B cell (primary cell): Measurements from ENCODE around the gene CDC73. TPM values are rescaled to one million over a fixed set of nuclear protein-coding genes. Genes with fewer than 3 reads are reported as not detected.

Source experiments
- ATAC-seq: fragments of 200-7000 bp; cut with Tn5 transposase; one replicate; pipeline ENCODE4 v1.10.0; 2021; ENCODE audit warnings: low read depth, mild to moderate bottlenecking, moderate number of reproducible peaks, moderate library complexity
- CTCF ChIA-PET: fragments of 350-600 bp; sonication (Branson Sonifier 250); formaldehyde crosslinking; loops from one replicate; lab custom pipeline; 2021; ENCODE audit warnings: antibody characterized with exemption, inconsistent platforms; lab: Charles Lee
- POLR2A ChIA-PET: fragments of 350-600 bp; sonication (Branson Sonifier 250); formaldehyde crosslinking; loops from one replicate; lab custom pipeline; 2021; ENCODE audit warnings: antibody characterized with exemption; lab: Charles Lee
- DNase-seq: peaks from one replicate; pipeline ENCODE4 v3.0.0; 2013
- H2AFZ ChIP-seq: 2 replicates; pipeline ENCODE4 v1.6.1; 2012; ENCODE audit warnings: mild to moderate bottlenecking, low read depth, low read length; ENCODE audit not compliant: insufficient read depth, poor library complexity, severe bottlenecking
- H3K27ac ChIP-seq, 2 donors: 1 replicate in 1 of 2; 2 replicates in 1 of 2; pipeline ENCODE4 v1.5.1; 2012 to 2013; ENCODE audit warnings: low read length in 2 of 2, mild to moderate bottlenecking in 2 of 2, moderate library complexity in 1 of 2
- H3K27me3 ChIP-seq, 4 experiments: fragments of 200-600 bp in 1 of 4; sonication (generic) in 1 of 4; replicated peaks in 1 of 4; 1 replicate in 2 of 4; 2 replicates in 2 of 4; pipeline versions ENCODE4 v1.6.1 to v1.7.0; 2013 to 2016; ENCODE audit warnings: low read length in 3 of 4, mild to moderate bottlenecking in 2 of 4, mixed read lengths in 1 of 4, moderate library complexity in 1 of 4; ENCODE audit not compliant: insufficient read depth in 4 of 4, control insufficient read depth in 3 of 4; ENCODE audit errors: control extremely low read depth in 1 of 4
- H3K36me3 ChIP-seq, 2 experiments: replicated peaks in 1 of 2; 1 replicate in 1 of 2; 2 replicates in 1 of 2; pipeline versions ENCODE4 v1.6.1 to v1.7.1; 2013; ENCODE audit warnings: low read length in 1 of 2; ENCODE audit not compliant: insufficient read depth in 2 of 2, control insufficient read depth in 1 of 2; ENCODE audit errors: control extremely low read depth in 1 of 2, extremely low read depth in 1 of 2
- H3K4me1 ChIP-seq, 2 donors: fragments of 200-600 bp in 1 of 2; sonication (generic) in 1 of 2; 1 replicate in 1 of 2; 2 replicates in 1 of 2; pipeline versions ENCODE4 v1.5.1 to v1.6.1; 2013 to 2017; ENCODE audit warnings: low read length in 2 of 2; ENCODE audit not compliant: control insufficient read depth in 2 of 2, insufficient read depth in 2 of 2
- H3K4me2 ChIP-seq: replicated peaks from 2 replicates; pipeline ENCODE3; 2012; ENCODE audit warnings: mild to moderate bottlenecking, low read depth, low read length; ENCODE audit not compliant: poor library complexity, severe bottlenecking
- H3K4me3 ChIP-seq, 5 experiments: fragments of 200-600 bp in 1 of 5; sonication (generic) in 1 of 5; 1 replicate in 3 of 5; 2 replicates in 2 of 5; pipeline versions ENCODE4 v1.5.1 to v1.7.0; 2011 to 2016; ENCODE audit warnings: low read length in 4 of 5, mild to moderate bottlenecking in 4 of 5, low read depth in 2 of 5, control low read depth in 1 of 5, moderate library complexity in 1 of 5; ENCODE audit not compliant: insufficient read depth in 1 of 5; ENCODE audit errors: control extremely low read depth in 1 of 5, extremely low read depth in 1 of 5
- H3K79me2 ChIP-seq: fragments of 200-600 bp; sonication (generic); one replicate; pipeline ENCODE4 v1.6.0; 2016; ENCODE audit warnings: low read length; ENCODE audit not compliant: control insufficient read depth, insufficient read depth
- H3K9ac ChIP-seq: fragments of 200-600 bp; sonication (generic); 2 replicates; pipeline ENCODE4 v1.6.1; 2017; ENCODE audit warnings: mild to moderate bottlenecking, low read length, moderate library complexity
- H3K9me3 ChIP-seq, 3 donors: one replicate each; pipeline versions ENCODE4 v1.6.1 to v1.7.1; 2013; ENCODE audit warnings: low read length in 2 of 3; ENCODE audit not compliant: control insufficient read depth in 2 of 3, insufficient read depth in 1 of 3; ENCODE audit errors: control extremely low read depth in 1 of 3
- H4K20me1 ChIP-seq: 2 replicates; pipeline ENCODE4 v1.6.0; 2012; ENCODE audit warnings: mild to moderate bottlenecking, low read length; ENCODE audit not compliant: insufficient read depth, control insufficient read depth, poor library complexity, severe bottlenecking
- H3K27ac Mint-ChIP-seq: one replicate; pipeline ENCODE4 v1.8.0; 2021; ENCODE audit warnings: mixed read lengths
- H3K27me3 Mint-ChIP-seq: one replicate; pipeline ENCODE4 v1.8.0; 2021; ENCODE audit warnings: mixed read lengths
- H3K4me1 Mint-ChIP-seq: one replicate; pipeline ENCODE4 v1.8.0; 2021; ENCODE audit warnings: mixed read lengths
- H3K4me3 Mint-ChIP-seq: one replicate; pipeline ENCODE4 v1.8.0; 2021; ENCODE audit warnings: mixed read lengths
- H3K9me3 Mint-ChIP-seq: one replicate; pipeline ENCODE4 v1.8.0; 2022; ENCODE audit warnings: mixed read lengths; ENCODE audit not compliant: insufficient read depth
- CTCF ChIP-seq: fragments of 200-600 bp; IDR thresholded peaks from one replicate; pipeline ENCODE4 v1.8.0; 2022; ENCODE audit warnings: antibody characterized with exemption, mild to moderate bottlenecking
- EZH2 ChIP-seq: IDR thresholded peaks from 2 replicates; pipeline ENCODE4 v1.6.1; 2012; ENCODE audit warnings: borderline replicate concordance, low read depth, mild to moderate bottlenecking, moderate library complexity, low read length; ENCODE audit not compliant: insufficient read depth, poor library complexity, severe bottlenecking
- WGBS: methylation state at CpG from one replicate; pipeline ENCODE4 v1.1.5; 2013; ENCODE audit warnings: missing lambda C conversion rate; ENCODE audit not compliant: insufficient coverage; 5-methylcytosine and 5-hydroxymethylcytosine counted together
- intact Hi-C: fragments of 100-400 bp; cut with micrococcal nuclease; formaldehyde crosslinking; loops from one replicate; pipeline ENCODE4 v1.10.0; 2022
- polyA plus RNA-seq: library from polyadenylated mRNA; depleted of rRNA; stranded (reverse); fragments of >200 nt; gene quantifications from 2 replicates; pipeline ENCODE4 v1.2.3, GENCODE V29; 2012
- total RNA-seq, 2 donors: library from RNA; stranded (reverse); fragments of 120-200 nt in 1 of 2; gene quantifications; 1 replicate in 1 of 2; 2 replicates in 1 of 2; pipeline versions ENCODE4 v1.2.3 to v1.2.4, GENCODE V29; 2013 to 2022

CDC73 gene
- total and polyA plus RNA-seq, 2 donors (not counting 1 experiment from before 2014, with no cell fraction given), result 6.1 to 71.7 TPM

DNA sequence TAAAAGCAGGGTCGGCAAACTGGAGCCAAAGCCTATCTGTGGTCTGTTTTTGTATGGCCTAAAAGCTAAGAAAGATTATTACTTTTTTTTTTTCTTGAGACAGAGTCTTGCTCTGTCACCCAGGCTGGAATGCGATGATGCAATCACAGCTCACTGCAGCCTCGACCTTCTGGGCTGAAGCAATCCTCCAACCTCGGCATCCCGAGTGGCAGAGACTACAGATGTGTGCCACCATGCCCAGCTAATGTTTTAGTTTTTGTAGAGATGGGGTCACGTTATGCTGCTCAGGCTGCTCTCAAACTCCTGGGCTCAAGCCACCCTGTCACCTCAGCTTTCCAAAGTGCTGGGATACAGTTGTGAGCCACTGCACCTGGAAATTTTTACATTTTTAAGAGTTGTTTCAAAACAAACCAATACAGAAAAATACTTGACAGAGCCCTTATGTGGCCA lies 10.2 kb upstream of the CDC73 start:
- Mint-ChIP-seq H3K4me3 (no peak overlapping the region), H3K4me1 (no peaks in the 10 kb centered on the region), H3K27ac (no peak overlapping the region), H3K27me3 (no peaks in the 10 kb centered on the region), H3K9me3 (no peaks in the 10 kb centered on the region)
- no peak for ATAC-seq
- no peaks in the 10 kb centered on the region for H3K36me3 ChIP-seq
- H3K9ac ChIP-seq, result no peak overlapping the region
- no peaks in the 10 kb centered on the region for H4K20me1 ChIP-seq
- intact Hi-C loops, result no loop called here
- no peak overlapping the region for H3K4me2 ChIP-seq
- ChIA-PET CTCF (interaction anchor here (1.1 kb wide), 1 partner anchor 29 kb away, joined by 3 read pairs; no protein-coding TSS in a partner anchor), POLR2A (no interaction called here)
- TF ChIP-seq EZH2 (no peak), CTCF (no peak)
- no peaks in the 10 kb centered on the region for H3K27me3 ChIP-seq
- no peaks in the 10 kb centered on the region for H3K4me1 ChIP-seq
- no peak overlapping the region for H3K4me3 ChIP-seq
- DNase-seq, result no peak
- no peak overlapping the region for H2AFZ ChIP-seq
- no peak overlapping the region for H3K27ac ChIP-seq
- no peaks in the 10 kb centered on the region for H3K9me3 ChIP-seq
- WGBS, result 96% methylated on average over 4 of the region's 6 CpGs
- H3K79me2 ChIP-seq, result no peaks in the 10 kb centered on the region

GRCh38 chr1:193113258-193113991 lies 8.4 kb upstream of the CDC73 start:
- intact Hi-C loops, result no loop called here
- Histone ChIP-seq H3K27ac (no peak overlapping the region), H3K4me2 (no peak overlapping the region), H3K4me3 (no peak overlapping the region), H4K20me1 (no peaks in the 10 kb centered on the region), H2AFZ (no peak overlapping the region), H3K27me3 (no peaks in the 10 kb centered on the region), H3K9me3 (no peaks in the 10 kb centered on the region), H3K36me3 (no peaks in the 10 kb centered on the region), H3K79me2 (no peaks in the 10 kb centered on the region), H3K9ac (no peak overlapping the region), H3K4me1 (no peaks in the 10 kb centered on the region)
- TF ChIP-seq EZH2, result no peak
- TF ChIP-seq CTCF, result no peak
- DNase-seq (no peak), ATAC-seq (no peak)
- H3K27me3 Mint-ChIP-seq, result no peaks in the 10 kb centered on the region
- POLR2A ChIA-PET, result no interaction called here
- no peak overlapping the region for H3K27ac Mint-ChIP-seq
- 87% methylated on average over 9 of the region's 9 CpGs for WGBS
- no peaks in the 10 kb centered on the region for H3K9me3 Mint-ChIP-seq
- CTCF ChIA-PET, result no interaction called here
- H3K4me3 Mint-ChIP-seq, result no peak overlapping the region
- no peaks in the 10 kb centered on the region for H3K4me1 Mint-ChIP-seq
